EH (cell line): Measurements from ENCODE around the gene KRT84.

ENCODE experiments used
- DNase-seq: peaks from one replicate; pipeline ENCODE4 v3.0.0-alpha.2; 2015; ENCODE audit warnings: low read depth

Gene KRT84

DNA sequence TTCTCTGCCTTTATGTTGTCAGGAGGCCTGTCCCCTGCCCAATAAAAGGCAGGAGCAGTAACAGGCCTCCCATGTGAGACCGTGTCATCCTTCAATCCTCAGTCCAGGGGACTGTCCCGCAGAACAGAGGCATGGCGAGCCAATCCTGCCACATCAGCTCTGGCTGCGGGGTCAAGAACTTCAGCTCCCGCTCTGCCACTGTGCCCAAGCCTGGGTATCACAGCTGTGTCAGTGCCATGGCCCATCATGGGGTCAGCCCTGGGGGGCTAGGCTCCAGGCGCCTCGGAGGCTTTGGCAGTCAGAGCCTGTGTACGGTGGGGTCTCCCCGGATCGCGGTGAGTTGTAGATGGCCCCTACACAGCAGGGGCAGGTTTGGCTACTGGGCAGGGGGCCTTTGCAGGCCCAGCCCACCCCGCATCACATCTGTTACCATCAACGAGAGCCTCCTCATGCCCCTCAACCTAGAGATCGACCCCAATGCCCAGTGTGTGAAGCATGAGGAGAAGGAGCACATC, 44.3 kb downstream of the KRT84 start:
- DNase-seq: no peak

DNA sequence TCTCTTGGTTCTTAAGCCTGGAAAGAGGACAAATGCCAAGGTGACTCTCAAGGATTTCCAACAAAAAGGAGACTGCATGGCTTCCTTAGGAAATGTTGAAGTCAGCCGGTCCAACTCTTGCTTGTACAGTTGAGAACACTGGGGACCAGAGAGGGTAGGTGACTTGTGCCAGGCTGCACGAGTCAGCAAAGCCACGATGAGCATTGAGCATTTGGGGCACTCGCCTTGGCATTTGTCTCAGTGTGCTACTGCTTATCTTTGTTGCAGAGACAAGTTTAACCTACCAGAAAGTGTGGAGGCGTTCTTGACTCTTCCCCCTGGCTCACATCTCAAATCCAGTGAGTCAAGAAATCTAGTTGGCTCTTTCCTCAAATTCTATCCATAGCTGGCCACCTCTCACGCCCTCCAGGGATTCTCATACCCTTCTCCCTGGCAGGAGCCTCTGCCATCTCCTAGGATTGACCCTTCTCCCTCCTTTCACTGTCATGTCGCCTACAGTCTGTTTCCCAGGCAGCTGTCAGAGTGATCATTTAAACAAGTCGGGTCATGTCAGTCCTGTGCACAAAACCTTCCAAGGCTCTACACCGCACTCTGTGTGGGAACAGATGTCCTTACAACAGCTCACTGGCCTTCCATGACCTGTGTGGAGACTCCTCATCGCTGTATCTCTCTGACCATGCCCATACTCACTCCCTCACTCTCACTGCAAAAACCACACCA, 47.1 kb downstream of the KRT84 start:
- no peak for DNase-seq

DNA sequence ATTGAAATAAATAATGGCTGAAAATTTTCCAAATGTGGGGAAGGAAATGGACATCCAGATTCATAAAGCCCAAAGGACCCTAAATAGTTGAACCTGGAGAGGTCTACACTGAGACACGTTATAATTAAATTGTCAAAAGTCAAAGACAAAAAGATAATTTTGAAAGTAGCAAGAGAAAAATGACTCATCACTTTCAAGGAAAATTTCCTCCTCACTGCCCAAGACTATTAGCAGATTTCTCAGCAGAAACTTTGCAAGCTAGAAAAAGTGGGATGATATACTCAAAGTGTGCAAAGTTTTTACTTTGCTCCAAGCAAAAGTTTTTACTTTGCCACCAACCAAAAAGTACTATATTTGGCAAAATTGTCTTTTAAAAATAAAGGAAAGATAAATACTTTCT, 48.4 kb downstream of the KRT84 start:
- peak; percentile 15 for DNase-seq

DNA sequence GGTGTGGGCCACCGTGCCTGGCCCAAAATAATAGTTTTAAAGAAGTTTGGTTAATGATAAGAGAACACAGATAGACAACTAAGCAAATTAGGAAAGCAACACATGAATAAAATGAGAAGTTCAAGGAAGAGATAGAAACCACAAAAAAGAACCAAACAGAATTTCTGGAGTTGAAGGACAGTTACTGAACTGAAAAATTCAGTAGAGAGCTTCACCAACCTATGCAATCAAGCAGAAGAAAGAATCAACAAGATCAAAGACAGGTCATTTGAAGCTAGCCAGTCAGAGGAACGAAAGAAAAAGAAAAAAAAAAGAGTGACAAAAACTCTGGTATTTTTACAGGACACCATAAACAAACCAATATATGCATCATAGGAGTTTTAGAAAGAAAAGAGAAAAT, 48.8 kb downstream of the KRT84 start:
- DNase-seq: no peak

DNA sequence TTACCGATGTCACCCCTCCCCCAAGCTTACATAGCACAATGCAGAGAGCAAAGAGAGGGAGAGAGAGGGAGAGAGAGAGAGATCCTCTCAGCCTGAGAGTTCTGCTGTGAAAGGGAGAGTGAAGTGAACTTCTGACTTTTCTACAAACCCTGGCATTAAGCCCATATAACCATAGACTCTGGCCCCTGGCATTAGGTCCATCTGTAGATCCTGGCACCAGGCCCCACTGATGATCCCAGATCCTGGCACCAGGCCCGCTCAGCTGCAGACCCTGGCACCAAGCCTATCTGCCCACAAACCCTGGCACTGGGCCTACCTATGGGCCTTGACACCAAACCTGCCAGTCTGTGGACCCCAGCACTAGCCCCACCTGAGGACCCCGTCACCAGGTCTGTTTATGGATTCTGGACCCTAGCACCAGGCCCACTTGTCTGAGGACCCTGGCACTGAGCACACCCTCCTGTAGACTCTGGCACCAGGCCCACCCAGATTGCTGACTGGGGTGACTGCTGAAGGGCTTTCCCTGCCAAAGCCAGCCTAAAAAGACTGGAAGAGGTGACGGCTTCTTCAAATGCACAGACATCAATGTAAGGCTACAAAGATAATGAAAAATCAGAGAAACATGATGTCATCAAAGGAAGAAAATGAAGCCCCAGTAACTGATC, 49.7 kb downstream of the KRT84 start:
- DNase-seq: no peak

DNA sequence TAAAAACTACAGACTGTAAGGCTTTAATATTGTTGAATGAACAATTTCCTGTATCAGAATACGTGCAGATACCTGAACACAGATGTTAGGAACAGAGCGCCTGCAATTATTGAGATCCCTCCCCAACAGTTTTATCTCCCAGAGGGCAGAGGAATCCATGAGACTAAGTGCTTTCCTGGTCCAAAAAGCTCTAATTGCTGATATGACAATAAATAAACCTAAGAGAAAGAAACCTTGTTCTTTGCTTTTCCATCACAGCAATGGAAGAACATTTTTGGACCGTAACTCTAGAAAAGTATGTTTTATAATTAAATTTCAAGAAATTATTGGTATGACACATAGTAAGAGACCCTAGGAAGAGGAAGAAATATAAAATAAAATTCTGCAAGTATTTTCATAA, 51.3 kb downstream of the KRT84 start:
- no peak for DNase-seq

DNA sequence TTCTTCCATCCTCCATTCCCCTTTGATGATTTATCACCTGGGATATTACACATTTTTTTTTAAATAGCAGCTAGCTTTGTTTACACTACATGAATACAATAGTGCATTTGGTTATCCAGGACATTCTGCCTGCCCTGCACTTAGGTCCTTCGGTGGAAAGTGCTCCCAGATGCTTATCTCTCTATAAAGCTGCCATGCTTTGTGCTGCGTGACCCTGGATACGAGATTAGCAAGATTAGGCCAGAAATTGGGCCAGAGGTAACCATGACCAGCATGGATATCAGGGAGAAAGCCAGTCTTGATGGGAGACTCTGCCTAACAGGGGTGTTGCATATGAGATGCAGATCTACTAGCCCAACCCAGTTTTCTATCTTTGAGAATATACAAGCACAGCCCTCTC, 52.1 kb downstream of the KRT84 start:
- DNase-seq: no peak

DNA sequence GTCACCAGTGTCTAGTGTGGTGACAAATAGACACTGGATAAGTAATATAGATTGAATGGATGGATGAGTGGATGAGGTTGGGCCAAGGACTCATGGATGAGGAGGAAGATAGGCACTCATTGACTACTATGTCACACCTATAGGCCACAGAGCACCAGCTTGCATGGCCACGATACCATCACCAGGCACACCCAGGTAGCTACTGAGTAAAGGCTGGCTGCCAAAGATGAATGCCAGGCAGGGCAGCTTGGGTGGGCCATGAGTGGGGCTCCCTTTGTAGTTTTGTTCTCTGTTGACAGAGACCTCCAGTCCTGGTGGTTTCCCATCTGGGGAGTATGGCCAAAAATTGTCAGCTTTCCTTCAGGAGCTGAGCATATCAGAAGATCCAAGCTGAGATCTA, 53.1 kb downstream of the KRT84 start:
- no peak for DNase-seq

DNA sequence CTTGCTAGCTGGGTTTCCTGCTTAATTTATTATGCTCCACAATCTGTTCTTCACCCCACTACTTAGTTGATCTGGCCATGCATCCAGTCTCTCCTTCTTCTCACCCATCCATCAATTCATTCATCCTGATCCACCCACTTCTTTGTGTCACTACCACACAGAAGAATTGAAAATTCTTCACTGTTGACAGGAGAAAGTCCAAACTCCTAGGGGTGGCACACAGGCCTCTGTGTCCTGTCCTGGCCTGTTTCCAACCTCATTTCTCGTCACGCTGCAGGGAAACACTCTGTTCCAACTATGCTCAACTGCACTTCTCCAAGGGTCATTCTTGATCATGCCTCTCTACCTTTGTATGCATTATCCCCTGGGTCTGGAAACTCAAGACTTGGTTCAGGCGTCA, 53.6 kb downstream of the KRT84 start:
- no peak for DNase-seq

DNA sequence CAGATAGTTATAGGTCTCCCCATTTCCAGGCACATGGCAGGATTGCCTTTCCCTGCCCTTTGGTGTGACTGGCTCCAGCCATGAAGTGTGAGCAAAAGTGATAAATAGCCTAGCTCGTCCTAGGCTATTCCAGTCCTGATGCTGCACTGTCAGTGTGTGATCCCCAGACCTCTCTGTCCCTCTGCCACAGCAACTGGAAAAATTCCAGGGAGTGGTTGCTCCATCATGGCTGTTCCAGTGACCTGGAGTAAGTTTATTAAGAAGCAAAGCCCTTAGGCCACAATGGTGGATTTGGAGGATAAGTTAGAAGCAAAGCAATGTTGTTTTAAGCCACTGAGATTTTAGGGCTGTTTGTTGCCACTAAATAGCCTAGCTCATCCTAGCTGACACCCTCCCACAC, 54.4 kb downstream of the KRT84 start:
- peak; percentile 26 for DNase-seq

DNA sequence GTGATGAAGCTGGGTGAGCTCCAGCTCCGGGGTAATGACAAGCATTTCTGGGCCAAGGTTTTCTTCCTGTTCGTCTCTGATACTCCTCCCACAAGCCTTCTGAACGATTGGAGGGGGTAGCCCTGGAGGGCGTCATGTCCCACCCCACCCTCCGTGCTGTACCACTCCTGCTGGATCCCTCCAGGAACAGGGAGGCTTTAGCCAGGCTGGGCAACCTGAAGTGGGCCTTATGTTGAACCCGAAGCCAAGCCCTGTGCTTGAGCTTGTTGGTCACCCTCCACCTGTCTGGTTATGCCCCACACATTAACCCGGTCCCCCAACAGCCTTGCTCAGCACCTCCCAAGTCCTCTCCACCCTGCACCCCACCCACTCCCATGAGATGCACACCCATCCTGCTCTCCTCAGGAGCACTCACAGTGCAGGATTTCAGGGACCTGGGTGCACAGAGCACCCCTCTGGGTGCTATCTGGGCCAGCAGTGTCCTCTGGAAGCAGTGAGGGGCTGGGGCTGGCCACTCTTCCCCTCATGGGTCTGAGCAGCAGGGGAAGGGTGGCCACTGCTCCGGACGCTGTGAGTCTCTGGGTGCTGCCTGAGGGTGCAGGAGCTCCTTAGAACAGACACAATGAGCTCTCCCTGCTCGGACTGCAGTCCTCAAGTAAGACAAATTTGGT, 57.5 kb downstream of the KRT84 start:
- no peak for DNase-seq
